DOHH2 (cell line): Measurements from ENCODE around the gene GPR89B.
"Not testable (repeated sequence)": the region's sequence is repeated elsewhere in the genome, so short reads cannot be mapped to it uniquely, and the experiment has no call there.

Experiments used
- H3F3A ChIP-seq: fragments of 200-600 bp; sonication (generic), shearing (Covaris generic); 2 replicates; pipeline ENCODE4 v1.6.0; 2016; ENCODE audit warnings: antibody characterized with exemption, mild to moderate bottlenecking; ENCODE audit not compliant: control insufficient read depth, insufficient read depth
- H3K27ac ChIP-seq: fragments of 200-600 bp; sonication (generic); 2 replicates; pipeline ENCODE4 v1.5.1; 2014; ENCODE audit warnings: low read depth, mild to moderate bottlenecking, low read length, moderate library complexity
- H3K27me3 ChIP-seq: fragments of 200-600 bp; sonication (generic); 2 replicates; pipeline ENCODE4 v1.6.1; 2014; ENCODE audit warnings: mild to moderate bottlenecking, low read length, mixed read lengths; ENCODE audit not compliant: control insufficient read depth
- H3K36me3 ChIP-seq: fragments of 200-600 bp; sonication (generic); 2 replicates; pipeline ENCODE4 v1.6.1; 2014; ENCODE audit warnings: mild to moderate bottlenecking, low read length, moderate library complexity, mixed read lengths; ENCODE audit not compliant: control insufficient read depth
- H3K4me1 ChIP-seq: fragments of 200-600 bp; sonication (generic); 2 replicates; pipeline ENCODE4 v1.6.1; 2014; ENCODE audit warnings: mild to moderate bottlenecking, low read length, mixed read lengths; ENCODE audit not compliant: control insufficient read depth
- H3K4me2 ChIP-seq: fragments of 200-600 bp; sonication (generic); 2 replicates; pipeline ENCODE4 v1.6.0; 2014; ENCODE audit warnings: mild to moderate bottlenecking, low read length, moderate library complexity
- H3K4me3 ChIP-seq: fragments of 200-600 bp; sonication (generic); 2 replicates; pipeline ENCODE4 v1.5.1; 2014; ENCODE audit warnings: mild to moderate bottlenecking, low read length, mixed read lengths
- H3K79me2 ChIP-seq: fragments of 200-600 bp; sonication (generic); 2 replicates; pipeline ENCODE4 v1.6.1; 2014; ENCODE audit warnings: mild to moderate bottlenecking, low read length, mixed read lengths; ENCODE audit not compliant: control insufficient read depth
- H3K9me2 ChIP-seq: fragments of 200-600 bp; sonication (generic); replicated peaks from 2 replicates; pipeline ENCODE4 v1.6.1; 2014; ENCODE audit warnings: mild to moderate bottlenecking, low read length, mixed read lengths; ENCODE audit not compliant: control insufficient read depth
- H3K9me3 ChIP-seq: fragments of 200-600 bp; sonication (generic); 2 replicates; pipeline ENCODE4 v1.6.1; 2014; ENCODE audit warnings: antibody characterized with exemption, low read length, mixed read lengths; ENCODE audit not compliant: control insufficient read depth, insufficient read depth
- H4K20me1 ChIP-seq: fragments of 200-600 bp; sonication (generic); 2 replicates; pipeline ENCODE4 v1.6.0; 2014; ENCODE audit warnings: low read depth, mild to moderate bottlenecking, antibody characterized with exemption, low read length, moderate library complexity; ENCODE audit not compliant: control insufficient read depth, insufficient read depth
- CTCF ChIP-seq: fragments of 200-600 bp; sonication (generic); IDR thresholded peaks from one replicate; pipeline ENCODE4 v1.5.1; 2014; ENCODE audit warnings: antibody characterized with exemption, mild to moderate bottlenecking, low read depth, low read length; ENCODE audit not compliant: poor library complexity, severe bottlenecking
- EZH2phosphoT487 ChIP-seq: fragments of 200-600 bp; sonication (generic); IDR thresholded peaks from 2 replicates; pipeline ENCODE4 v1.6.1; 2017; ENCODE audit warnings: borderline replicate concordance, mild to moderate bottlenecking, antibody characterized with exemption, low read length, moderate library complexity, mixed read lengths

The GPR89B gene

GRCh38 chr1:147913362-147913942 is 14.8 kb upstream of the GPR89B start:
- H3K4me1 ChIP-seq: no peaks in the 10 kb centered on the region
- no peak overlapping the region for H3K4me3 ChIP-seq
- no peaks in the 10 kb centered on the region for H4K20me1 ChIP-seq
- no peak for TF ChIP-seq EZH2phosphoT487
- TF ChIP-seq CTCF: no peak
- no peak overlapping the region for H3K27ac ChIP-seq
- H3K9me3 ChIP-seq: no peaks in the 10 kb centered on the region
- H3K4me2 ChIP-seq: no peak overlapping the region
- H3K27me3 ChIP-seq: peaks cover 19% of the 10 kb centered on the region
- H3K79me2 ChIP-seq: no peaks in the 10 kb centered on the region
- H3K36me3 ChIP-seq: no peaks in the 10 kb centered on the region
- no peaks in the 10 kb centered on the region for H3K9me2 ChIP-seq
- H3F3A ChIP-seq: no peaks in the 10 kb centered on the region

GRCh38 chr1:147919896-147920295 is 8.3 kb upstream of the GPR89B start:
- Histone ChIP-seq H3K27me3 (0 out of 2 replicates have a peak, but pooled peaks cover 2% of the 10 kb centered on the region), H3K4me2 (no peak overlapping the region)
- TF ChIP-seq EZH2phosphoT487 (no peak), CTCF (no peak)

GRCh38 chr1:147924813-147925212 is 3.4 kb upstream of the GPR89B start:
- H3K4me2 ChIP-seq: no peak overlapping the region
- H3F3A ChIP-seq: no peaks in the 10 kb centered on the region
- H3K27ac ChIP-seq: no peak overlapping the region
- TF ChIP-seq EZH2phosphoT487 (no peak), CTCF (no peak)
- H3K36me3 ChIP-seq: no peaks in the 10 kb centered on the region
- no peaks in the 10 kb centered on the region for H3K9me2 ChIP-seq
- no peaks in the 10 kb centered on the region for H4K20me1 ChIP-seq
- H3K4me3 ChIP-seq: no peak overlapping the region
- peaks cover 6% of the 10 kb centered on the region for H3K4me1 ChIP-seq
- no peaks in the 10 kb centered on the region for H3K9me3 ChIP-seq
- H3K27me3 ChIP-seq: no peaks in the 10 kb centered on the region
- peaks cover 10% of the 10 kb centered on the region for H3K79me2 ChIP-seq

More at GRCh38 chr1:147919896-147920295, 8.3 kb upstream of the GPR89B start:
- Histone ChIP-seq H3K79me2 (no peaks in the 10 kb centered on the region), H3F3A (no peaks in the 10 kb centered on the region), H3K9me3 (no peaks in the 10 kb centered on the region), H3K4me1 (no peaks in the 10 kb centered on the region), H3K36me3 (no peaks in the 10 kb centered on the region), H3K27ac (no peak overlapping the region), H3K9me2 (no peaks in the 10 kb centered on the region), H3K4me3 (no peak overlapping the region), H4K20me1 (no peaks in the 10 kb centered on the region)

- not testable (repeated sequence) for H3K9me3 ChIP-seq, H3K4me2 ChIP-seq, H3K27ac ChIP-seq, H3K9me2 ChIP-seq, H3F3A ChIP-seq, H3K27me3 ChIP-seq, H3K4me1 ChIP-seq, H4K20me1 ChIP-seq, H3K36me3 ChIP-seq, H3K4me3 ChIP-seq
- H3K79me2 ChIP-seq: peaks cover 20% of the 10 kb centered on the region
Observed at GRCh38 chr1:147927215-147927614, 1.0 kb upstream of the GPR89B start.

- not testable (repeated sequence) for H3K4me1 ChIP-seq, H3F3A ChIP-seq, H3K4me2 ChIP-seq, H3K9me2 ChIP-seq, H4K20me1 ChIP-seq, H3K36me3 ChIP-seq, H3K9me3 ChIP-seq, H3K27ac ChIP-seq, H3K4me3 ChIP-seq, H3K27me3 ChIP-seq
- H3K79me2 ChIP-seq: peaks cover 23% of the 10 kb centered on the region
Observed at GRCh38 chr1:147927689-147928088, 531 bp upstream of the GPR89B start.

- H3K27ac ChIP-seq, H3K4me2 ChIP-seq, H3K4me3 ChIP-seq, H3K9me2 ChIP-seq, H3K27me3 ChIP-seq, H3K4me1 ChIP-seq, H3K36me3 ChIP-seq, H4K20me1 ChIP-seq, H3K9me3 ChIP-seq, H3F3A ChIP-seq: not testable (repeated sequence)
- H3K79me2 ChIP-seq: peaks cover 23% of the 10 kb centered on the region
Observed at GRCh38 chr1:147931137-147931536, 2.9 kb downstream of the GPR89B start.
